ENCODE data around the gene UBXN6.
A peak's percentile ranks its signal among the peaks of the same experiment; 100 is the strongest.

Gene UBXN6, protein sequence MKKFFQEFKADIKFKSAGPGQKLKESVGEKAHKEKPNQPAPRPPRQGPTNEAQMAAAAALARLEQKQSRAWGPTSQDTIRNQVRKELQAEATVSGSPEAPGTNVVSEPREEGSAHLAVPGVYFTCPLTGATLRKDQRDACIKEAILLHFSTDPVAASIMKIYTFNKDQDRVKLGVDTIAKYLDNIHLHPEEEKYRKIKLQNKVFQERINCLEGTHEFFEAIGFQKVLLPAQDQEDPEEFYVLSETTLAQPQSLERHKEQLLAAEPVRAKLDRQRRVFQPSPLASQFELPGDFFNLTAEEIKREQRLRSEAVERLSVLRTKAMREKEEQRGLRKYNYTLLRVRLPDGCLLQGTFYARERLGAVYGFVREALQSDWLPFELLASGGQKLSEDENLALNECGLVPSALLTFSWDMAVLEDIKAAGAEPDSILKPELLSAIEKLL

DNA sequence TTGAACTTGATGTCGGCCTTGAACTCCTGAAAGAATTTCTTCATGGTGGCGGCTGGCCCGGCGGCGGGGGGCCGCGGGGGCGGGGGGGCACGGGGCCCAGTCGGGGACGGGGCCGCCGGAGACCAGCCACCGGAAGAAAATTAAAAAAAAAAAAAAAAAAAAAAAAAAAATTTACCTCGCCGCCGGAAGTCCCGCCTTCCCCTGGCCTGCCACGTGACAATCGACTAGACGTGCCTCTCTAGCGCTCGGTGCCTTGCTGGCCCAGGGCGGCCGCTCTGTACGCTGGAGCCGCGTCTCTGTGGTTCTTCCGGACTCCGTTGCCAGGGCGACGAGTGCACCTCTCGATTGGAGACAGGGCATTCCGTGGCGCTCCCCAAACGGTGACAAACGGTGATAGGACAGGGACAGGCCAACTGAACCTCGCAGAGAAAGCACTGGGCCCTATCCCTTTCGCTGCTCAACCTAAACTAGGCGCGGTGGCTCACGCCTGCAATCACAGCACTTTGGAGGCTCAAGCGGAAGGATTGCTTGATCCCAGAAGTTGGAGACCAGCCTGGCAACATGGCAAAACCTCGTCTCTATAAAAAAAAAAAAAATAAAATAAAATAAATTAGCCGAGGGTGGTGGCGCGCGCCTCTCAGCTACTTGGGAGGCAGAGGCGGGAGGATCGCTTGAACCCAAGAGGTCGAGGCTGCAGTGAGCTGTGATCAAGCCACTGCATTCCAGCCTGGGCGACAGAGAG, at the start of gene UBXN6:
Gene UBXN6 (minus strand): TSS at position 141 of the 742 bp plus-strand sequence. CDS start 97 bp downstream, at position 44.
- peak; percentile 99 for DNase-seq

DNA sequence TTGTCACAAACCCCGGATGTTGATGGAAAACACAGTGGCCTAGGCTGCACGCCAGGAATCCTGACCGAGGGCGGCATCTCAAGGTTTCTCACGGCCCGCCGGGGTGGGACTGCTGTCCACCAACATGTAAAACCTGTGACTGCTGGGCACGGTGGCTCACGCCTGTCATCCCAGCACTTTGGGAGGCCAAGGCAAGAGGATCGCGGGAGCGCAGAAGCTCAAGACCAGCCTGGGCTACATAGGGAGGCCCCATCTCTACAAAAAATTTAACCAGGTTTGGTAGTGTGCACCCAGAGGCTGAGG, 49.5 kb upstream of the UBXN6 start:
- DNase-seq: no peak

DNA sequence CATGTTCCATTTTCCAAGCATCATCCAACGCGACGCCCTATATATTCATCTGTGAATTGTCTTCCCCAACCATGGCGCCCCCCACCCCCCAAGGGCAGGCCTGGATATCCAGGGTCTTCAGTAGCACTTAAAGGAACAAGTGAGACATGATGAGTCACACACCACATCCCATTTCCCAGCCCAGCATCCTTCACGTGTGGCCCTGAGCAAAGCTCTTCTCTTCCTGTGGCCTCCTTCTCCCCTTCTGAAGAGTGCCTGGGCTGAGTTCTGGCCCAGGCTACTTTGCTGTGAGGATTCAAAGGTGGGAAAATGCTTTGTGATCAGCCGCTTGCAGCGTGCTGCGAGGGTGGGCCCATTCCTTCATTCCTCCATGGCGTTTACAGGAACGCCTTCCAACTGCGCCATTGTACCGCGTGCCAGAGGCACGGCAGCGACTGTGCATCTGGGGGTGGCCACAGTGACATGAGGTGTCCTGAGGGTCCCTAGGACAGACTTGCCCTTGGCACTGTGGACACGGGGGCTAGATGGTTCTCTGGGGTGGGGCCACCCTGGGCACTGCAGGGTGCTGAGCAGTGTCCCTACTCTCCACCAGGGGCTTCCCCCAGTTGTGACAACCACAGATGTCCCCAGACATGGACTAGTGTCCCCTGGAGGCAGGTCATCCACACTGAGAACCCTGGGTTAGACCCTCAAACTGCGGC, 49.0 kb upstream of the UBXN6 start:
- no peak for DNase-seq

DNA sequence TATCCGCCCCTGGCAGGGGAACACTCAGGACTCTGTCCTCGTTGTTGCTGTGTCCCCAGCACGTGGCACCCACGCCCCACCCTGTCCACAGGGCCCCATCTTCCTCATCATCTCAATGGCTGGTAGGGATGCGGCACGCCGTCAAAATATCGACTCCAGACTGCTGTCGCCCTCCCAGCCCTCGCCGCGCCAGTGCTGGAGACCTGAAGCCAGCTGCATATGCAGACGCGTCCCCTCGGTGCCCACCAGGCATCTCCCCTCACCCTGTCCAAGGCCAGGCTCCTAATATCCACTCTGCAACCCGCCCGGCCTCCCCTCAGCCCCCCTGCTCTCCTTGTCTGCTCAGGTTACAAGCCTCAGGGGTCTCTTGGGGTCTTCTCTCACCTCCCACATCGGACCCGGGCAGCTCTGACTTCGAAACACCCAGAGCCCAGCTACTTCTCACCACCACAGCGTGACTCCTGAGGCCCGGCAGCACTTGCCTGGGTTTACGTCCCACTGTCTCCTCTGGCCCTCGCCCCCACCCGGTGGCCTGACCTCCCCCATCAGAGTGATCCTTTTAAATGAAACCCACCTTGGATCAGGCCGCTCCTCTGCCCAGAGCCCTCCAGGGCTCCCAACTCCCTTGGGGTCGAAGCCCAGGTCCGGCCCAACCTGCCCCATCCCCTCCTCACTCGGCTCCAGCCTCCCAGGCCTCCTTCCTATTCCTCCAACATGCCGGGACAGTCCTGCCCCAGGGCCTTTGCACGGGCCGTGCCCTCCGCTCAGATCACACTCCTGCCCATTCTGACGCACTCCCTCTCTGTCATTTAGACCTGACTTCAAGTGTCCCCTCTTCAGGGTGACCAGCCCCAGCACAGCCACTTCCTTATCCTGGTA, 48.2 kb upstream of the UBXN6 start:
- no peak for DNase-seq

DNA sequence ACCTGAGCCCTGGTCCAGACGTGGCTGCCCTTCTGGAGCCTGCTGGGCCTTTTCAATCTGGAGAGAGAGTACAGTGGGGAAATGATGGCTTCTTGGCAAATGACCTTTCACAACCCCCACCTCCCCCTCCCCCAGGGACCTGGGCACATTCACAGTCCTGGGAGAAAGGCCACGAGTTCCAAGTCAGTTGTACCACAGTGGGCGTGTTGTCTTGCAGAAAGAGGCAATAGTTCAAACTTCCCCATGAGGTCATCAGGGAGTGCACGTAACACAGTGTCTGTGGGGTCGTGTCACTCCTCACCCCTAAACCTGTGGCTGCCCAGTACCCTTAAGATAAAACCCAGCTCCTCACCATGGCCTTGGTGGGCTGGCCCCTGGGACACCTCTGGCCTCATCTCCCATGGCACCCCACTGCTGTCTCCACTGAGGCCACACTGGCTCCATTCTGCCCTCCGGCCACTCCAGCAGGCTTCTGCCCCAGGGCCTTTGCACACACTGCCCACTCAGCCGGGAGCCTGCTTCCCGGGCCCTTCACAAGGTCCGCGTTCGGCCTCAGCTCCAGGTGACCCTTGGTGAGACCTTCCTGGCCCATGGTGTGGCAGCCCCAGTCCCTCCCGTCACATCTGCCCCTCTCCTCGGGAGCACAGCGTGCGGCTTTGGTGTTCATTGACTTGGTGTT, 47.4 kb upstream of the UBXN6 start:
- DNase-seq: no peak

DNA sequence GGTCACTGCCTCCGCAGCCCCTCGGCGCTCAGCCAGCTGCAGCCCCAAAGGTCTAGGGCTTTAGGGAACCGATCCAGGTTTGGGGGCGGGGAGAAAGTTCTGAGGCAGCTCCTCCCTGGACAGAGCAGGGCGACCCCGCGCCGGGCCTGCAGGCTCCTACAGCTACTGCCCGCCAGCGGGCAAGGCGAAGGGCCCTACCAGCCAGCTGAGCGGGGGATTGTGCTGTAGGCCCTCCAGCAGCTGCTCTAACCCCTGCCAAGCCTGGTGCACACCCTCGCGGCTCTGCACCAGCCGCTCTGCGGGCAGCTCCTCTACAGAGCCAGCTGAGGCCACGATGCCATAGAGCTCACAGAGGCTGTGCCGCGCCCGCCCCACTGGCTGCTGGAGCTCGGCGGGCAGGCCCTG, 46.7 kb upstream of the UBXN6 start:
- no peak for DNase-seq

DNA sequence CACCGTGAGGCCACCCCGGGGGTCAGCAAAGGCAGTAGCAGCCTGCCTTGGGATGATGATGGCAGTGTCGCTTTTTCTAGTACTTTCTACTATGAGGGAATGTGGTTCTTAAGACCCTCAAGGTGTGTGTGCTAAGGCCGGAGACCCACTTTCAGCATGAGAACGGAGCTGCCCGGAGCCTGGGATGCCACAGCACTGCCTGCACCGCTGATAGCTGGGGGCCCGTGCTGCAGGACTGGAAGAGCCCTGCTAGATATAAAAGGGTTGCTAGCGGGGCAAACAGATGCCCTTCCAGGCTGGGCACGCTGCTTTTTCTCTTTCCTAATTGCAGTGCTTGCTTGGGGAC, 46.2 kb upstream of the UBXN6 start:
- no peak for DNase-seq

DNA sequence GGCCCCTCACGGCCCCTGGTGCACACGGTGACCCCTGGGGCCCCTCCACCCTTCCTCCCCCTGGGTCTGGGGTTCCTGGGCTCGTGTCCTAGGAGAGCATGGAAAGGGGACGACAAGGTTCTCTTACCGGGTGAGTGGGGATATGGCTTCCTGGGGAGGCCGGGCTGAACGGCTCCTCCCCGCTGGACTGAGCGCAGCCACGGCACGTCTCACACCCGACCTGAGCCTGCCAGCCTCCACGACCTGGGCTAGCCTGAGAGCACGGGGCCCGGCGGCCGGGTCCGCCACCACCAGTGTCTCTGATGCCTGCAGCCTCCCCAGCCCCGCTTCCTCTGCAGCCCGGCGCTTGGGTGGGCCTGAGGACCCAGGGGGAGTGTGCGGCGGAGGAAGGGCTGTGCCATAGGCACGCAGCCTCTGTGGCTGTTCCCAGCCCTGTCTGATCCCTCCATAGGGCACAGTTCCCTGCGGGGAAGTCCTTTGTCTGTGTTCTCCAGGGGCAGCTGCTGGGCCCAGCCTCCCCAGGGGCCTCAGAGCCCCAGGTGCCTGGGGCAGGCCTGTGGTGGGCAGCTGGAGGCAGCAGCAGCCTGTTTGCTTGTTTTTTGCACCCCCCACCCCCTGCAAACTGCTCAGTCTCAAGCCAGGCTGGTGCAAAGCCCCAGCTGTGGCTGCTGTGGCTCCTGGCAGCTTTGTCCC, 45.7 kb upstream of the UBXN6 start:
- no peak for DNase-seq

DNA sequence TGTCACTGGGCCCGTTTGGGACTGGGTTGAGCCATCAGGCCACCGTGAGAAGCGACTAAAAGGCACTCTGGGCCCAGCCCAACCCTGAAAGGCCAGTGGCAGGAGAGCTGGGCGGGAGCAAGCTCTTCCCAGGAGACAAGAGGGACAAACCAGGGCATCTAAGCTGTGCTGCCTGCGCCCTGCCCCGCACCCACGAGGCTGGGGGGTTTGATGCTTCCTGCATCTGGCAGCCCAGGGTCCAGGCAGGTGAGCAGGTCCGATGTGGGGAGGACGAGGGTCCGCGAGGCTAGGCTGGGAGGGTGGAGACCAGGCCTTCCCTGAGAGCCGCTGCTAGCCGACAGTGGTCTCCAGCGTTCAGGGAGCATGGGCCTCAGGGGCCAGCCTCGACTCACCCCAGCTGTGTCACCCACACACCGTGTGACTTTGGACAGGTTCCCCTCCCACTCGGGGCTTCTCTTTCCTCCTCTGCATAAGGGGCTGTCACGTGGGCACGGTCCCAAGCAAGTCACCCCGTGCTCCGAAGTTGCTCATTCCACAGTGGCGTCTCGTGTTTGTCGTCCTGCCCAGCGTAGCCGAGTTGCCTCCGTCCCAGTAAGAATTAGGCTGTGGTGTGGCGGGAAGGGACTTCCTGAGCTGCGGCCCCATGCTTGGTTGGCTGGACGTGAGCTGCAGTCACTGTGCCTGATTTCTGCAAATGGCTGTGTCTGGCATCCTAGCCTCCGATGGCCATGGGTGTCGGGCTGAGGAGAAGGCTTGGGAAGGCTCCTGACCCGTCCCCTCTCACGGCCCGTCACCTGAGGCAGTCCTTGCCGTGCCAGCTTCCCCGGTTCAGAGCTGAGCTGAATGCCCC, 44.9 kb upstream of the UBXN6 start:
- no peak for DNase-seq

DNA sequence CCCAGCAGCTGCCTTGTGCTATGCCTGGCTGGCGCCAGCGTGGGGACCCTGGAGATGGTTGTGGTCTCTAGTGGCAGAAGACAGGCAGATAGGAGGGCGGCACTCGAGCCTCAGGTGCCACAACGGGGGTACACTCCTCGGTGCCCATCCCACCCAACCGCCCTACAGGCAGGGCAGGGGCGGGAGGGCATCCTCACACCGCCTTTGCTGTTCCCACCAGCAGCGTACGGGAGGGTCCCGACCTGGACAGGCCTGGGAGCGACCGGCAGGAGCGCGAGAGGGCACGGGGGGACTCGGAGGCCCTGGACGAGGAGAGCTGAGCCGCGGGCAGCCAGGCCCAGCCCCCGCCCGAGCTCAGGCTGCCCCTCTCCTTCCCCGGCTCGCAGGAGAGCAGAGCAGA, 44.1 kb upstream of the UBXN6 start:
- no peak for DNase-seq

DNA sequence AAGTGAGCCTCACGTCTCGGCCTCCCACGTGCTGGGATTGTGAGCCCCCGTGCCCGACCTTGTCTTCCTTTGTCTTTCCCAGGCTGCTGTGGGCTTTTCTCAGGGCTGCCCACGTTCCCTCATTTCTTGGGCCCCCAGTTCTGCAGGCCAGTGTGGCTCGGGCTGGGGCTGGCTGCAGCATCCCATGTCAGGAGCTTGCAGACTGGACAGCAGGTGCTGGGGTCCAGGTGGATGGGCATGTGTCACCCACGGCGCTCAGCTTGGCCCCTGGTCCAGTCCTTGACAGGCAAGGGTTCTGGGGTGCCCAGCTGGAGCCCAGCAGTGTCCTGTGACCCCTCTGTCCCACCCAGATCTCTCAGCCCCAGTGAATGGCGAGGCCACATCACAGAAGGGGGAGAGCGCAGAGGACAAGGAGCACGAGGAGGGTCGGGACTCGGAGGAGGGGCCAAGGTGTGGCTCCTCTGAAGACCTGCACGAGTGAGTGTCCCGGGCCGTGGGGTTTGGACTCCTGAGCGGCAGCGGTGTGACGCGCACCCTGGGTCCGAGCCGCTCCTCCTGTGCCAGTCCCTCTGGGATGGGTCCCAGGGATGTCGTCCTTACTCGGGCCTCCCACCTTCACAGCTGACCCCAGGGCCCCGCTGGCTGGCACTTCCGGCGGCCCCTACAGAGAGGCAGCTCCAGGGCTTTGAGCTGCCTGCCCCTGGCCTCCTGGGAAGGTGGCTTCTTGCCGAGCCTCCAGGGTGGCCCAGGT, 43.4 kb upstream of the UBXN6 start:
- DNase-seq: no peak

DNA sequence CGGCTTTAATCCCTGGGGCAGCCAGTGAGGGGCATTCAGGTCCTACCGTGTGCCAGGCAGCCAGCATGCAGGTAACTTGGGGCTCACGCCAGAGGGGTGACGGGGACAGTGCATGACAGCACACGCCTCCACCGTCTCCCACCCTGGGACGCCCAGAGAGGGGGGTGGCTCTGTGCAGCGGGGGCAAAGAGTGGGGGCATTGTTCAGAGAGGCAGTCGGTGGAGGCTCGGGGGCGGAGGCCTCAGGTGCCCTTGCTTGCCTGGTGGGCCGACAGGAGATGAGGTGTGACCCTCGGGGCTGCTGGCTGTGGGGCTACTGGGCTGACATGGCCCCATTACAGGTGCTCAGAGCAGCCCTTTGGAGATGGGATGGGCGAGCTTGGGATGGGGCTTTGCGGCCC, 42.3 kb upstream of the UBXN6 start:
- DNase-seq: no peak

DNA sequence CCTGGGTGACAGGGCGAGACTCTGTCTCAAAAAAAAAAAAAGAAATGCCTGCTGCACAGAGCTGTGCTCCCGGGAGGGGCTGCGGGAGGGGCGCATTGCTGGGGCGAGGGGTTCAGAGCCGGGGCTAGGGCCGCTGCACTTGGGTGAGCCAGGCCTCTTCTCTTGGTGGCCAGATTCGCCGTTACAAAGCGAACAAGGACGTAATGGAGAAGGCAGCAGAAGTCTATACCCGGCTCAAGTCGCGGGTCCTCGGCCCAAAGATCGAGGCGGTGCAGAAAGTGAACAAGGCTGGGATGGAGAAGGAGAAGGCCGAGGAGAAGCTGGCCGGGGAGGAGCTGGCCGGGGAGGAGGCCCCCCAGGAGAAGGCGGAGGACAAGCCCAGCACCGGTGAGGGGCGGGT, 41.7 kb upstream of the UBXN6 start:
- no peak for DNase-seq

DNA sequence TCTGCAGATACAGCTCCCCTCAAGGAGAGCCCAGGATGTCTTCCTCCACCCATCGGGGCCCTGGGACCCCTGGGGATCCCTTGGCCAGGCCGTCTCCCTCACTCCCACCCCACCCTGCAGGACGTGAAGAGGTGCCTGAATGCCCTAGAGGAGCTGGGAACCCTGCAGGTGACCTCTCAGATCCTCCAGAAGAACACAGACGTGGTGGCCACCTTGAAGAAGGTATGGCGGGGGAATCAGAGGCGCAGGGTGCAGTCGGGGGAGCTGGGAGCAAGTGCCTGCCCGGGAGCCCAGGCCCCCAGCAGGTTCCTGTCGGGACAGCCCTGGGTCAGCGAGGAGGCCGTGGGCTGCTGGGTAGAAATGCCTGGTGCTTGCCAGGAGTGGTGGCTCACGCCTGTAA, 41.1 kb upstream of the UBXN6 start:
- no peak for DNase-seq

DNA sequence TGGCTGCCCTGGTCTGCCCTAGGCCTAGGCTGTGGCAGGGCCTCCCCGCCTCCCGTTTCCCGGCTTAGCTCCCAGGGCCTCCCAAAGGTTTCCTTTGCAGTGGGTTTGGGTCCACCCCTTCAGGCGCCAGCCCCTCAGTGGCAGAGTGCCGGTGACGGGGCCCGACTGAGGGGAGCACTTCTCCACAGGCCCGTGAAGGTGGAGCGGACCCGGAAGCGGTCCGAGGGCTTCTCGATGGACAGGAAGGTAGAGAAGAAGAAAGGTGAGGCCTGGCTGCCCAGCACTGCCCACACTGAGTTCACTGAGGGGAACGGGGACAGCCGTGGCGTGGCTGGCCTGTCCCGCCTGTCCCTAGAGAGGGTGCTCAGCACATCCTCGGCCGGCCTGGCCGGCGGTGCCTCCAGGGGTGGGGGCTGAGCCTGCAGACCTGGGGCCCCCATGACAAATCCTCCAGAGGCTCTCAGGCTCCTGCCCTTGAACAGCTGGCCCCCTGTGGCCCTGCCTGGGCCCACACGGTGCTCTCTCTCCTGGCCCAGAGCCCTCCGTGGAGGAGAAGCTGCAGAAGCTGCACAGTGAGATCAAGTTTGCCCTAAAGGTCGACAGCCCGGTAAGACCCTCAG, 40.3 kb upstream of the UBXN6 start:
- DNase-seq: no peak

DNA sequence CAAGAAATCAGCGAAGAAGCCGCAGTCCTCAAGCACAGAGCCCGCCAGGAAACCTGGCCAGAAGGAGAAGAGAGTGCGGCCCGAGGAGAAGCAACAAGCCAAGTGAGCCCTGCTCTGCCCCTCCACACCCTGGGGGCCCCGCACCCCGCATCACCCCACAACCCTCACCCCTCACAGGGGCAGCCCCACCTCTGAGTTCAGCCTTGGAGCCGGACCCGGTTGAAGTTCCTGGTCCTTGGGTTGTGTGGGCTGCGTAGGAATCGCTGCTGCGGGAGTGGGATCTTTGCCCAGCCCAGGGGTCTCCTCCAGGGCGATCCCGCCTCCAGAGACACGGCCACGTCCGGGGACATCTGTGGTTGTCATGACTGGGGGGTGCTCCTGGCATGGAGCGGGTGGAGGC, 38.7 kb upstream of the UBXN6 start:
- no peak for DNase-seq

DNA sequence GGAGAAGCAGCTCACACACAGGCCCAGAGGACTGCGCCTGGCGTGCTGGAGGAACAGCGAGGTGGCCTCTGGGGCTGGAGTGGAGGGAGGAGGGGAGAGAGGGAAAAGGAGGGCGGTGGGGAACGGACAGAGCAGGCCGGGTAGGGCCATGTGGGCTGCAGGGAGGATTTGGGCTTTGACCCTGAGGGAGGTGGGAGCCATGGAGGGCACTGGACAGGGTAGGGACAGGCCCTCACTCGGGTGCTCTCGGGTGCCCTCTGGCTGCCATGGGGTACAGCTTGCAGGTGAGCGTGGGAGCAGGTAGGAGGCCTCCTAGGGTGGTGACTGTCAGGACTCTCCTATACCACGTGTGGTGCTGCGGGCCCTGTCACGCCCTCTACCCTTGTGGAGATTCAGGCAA, 37.9 kb upstream of the UBXN6 start:
- DNase-seq: no peak

DNA sequence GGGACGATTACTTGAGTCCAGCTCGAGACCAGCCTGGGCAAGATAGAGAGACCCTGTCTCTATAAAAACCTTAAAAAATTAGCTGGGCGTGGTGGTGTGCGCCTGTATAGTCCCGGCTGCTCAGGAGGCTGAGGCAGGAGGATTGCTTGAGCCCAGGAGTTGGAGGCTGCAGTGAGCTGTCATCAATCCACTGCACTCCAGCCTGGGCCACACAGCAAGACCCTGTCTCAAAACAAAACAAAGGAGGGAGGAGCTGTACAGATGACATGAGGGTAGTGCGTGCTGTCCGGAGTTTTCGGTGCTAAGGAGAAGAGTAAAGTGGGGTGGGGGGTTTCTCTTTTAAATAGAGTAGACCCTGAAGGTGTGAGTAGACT, 37.1 kb upstream of the UBXN6 start:
- DNase-seq: no peak

DNA sequence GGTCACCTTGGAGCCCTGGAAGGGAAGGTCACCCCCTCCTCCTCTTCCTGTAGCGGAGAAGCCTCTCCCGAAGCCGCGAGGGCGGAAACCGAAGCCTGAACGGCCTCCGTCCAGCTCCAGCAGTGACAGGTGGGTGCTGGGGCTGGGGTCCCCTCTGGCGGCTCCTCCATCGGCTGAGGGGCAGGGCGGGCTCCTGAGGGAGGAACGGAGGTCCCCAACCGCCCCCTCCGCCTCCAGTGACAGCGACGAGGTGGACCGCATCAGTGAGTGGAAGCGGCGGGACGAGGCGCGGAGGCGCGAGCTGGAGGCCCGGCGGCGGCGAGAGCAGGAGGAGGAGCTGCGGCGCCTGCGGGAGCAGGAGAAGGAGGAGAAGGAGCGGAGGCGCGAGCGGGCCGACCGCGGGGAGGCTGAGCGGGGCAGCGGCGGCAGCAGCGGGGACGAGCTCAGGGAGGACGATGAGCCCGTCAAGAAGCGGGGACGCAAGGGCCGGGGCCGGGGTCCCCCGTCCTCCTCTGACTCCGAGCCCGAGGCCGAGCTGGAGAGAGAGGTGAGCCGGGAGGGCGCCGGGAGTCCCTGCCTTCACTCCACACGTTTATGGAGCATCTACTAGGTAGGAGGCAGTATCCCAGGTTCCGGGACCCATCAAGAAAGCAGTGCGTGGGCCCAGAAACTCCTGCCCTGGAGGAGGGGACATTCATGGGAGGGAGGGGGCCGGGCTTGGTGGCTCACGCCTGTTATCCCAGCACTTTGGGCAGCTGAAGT, 36.5 kb upstream of the UBXN6 start:
- DNase-seq: no peak

All from CD4-positive, alpha-beta T cell treated with Interleukin-4 for 1 hour (primary cell).